Left renal pelvis (tissue), 4 donors: Measurements from ENCODE around the gene IL26. TPM values are rescaled to one million over a fixed set of nuclear protein-coding genes. Genes with fewer than 3 reads are reported as not detected.
A peak's percentile ranks its signal among the peaks of the same experiment; 100 is the strongest.

Experiments
- DNase-seq, 4 donors: peaks; one replicate each; pipeline ENCODE4 v3.0.0-alpha.2; 2013; ENCODE audit warnings: low read depth in 4 of 4, low spot score in 3 of 4
- polyA plus RNA-seq, 4 donors: library from polyadenylated mRNA; unstranded; fragments of 120-200 nt; gene quantifications; one replicate each; pipeline ENCODE4 v1.2.1, GENCODE V29; 2013; ENCODE audit not compliant: insufficient read length in 4 of 4

The IL26 gene, protein sequence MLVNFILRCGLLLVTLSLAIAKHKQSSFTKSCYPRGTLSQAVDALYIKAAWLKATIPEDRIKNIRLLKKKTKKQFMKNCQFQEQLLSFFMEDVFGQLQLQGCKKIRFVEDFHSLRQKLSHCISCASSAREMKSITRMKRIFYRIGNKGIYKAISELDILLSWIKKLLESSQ
- under 1 TPM in 1 of 4 donors, not detected in 3; 0.12 TPM for polyA plus RNA-seq

DNA sequence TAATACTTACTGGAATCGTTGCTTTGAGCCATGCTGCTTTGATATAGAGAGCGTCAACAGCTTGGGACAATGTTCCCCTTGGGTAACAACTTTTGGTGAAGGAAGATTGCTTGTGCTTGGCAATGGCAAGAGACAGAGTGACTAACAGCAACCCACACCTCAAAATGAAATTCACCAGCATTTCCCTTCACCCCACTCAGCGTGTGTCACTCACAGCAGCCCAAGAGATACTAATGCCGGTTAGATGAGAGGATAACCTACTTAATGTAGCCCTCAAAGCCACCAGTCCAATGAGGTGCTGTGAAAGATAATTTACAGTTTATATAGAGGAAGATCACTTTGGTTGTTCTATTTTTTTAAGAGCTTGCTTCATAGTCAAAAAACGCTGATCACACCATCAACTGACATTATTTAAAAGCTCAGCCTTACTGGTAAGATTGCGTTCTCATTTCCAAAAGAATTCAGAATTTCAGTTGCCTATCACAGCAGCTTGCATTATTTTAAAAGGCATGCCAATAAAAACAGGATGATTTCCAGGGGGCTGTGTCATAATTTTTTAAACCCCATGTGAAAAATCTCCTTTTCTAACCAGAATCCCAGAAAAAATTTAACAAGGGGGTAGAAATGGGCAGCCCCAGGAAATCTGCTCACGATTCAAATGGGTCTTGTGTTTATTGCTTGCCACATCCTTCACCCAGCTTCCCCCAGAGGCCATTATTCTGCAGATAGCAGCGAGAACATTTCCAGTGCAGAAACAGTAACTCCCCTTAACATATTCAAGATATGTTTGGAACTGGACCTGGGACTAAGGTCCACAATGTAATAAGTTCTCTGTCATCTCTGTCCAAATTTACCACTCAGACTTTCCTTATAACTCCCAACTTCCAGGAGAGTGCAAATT lies at the start of gene IL26:
Gene IL26, minus strand, starts transcription at position 235 of the 901 bp plus-strand sequence. Its CDS starts 54 bp downstream, at position 181.
- DNase-seq = no peak

GRCh38 chr12:68272732-68273131 lies 47.1 kb upstream of the IL26 start:
- DNase-seq = no peak

- DNase-seq = no peak
Observed at GRCh38 chr12:68271346-68271745, 45.7 kb upstream of the IL26 start.

DNA sequence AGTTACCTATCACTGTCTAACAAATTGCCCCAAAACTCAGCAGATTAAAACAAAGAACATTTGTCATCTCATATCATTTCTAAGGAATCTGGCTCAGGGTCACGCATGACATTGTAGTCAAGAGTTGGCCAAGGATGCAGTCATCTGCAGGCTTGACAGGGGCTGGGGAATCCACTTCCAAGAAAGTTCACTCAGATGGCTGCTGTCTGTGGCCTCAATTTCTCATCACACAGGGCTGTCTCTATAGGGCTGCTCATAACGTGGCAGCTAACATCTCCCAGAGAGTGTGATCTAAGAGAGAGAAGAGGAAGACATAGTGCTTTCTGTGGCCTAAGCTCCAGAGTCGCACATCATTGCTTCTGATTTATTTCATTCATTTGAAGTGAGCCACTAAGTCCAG lies 44.7 kb upstream of the IL26 start:
- DNase-seq = no peak

DNA sequence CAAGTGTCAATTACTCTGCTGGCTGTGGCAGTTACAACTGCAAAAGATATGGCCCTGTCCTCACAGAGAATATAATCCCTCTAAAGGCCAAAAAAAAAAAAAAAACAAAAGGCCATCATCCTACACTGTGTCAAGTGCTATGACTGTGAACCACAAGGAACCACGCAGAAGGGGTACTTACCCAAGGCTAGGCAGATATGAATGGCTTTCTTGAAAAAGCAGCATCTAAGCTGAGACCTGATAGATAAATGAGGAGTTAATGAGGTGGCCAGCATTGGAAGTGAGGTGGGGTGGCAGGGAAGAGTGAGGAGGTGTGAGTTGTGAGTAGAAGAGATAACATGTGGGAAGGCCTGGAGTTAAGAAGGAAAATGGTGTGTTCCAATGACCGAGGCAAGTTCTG lies 44.2 kb upstream of the IL26 start:
- no peak for DNase-seq

GRCh38 chr12:68268967-68269366 lies 43.4 kb upstream of the IL26 start:
- DNase-seq = no peak

DNA sequence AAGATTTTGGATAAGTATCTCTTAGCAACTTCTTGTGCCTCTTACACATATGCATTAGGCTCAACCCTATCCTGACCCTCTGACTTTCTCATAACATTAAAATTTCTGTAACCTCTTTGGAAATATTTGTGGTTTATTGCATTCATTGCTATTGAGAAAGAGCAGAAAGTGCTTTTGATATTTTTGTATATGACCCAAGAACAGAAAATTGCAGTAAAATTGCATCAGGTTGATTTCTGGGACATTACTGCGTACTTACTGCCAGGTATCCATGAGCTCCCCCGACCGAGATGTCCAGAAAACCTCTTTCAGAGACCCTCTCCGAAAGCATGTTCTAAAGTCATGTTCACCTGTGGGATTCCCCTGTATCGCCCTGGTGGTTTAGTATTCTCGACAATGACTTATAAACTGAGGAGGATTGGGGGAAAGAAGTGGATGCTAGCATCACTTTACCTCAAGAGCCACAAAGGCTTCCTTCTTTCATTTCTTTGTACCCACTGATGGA lies 42.3 kb upstream of the IL26 start:
- no peak for DNase-seq

- DNase-seq = no peak
Observed at GRCh38 chr12:68264857-68265256, 39.2 kb upstream of the IL26 start.

DNA sequence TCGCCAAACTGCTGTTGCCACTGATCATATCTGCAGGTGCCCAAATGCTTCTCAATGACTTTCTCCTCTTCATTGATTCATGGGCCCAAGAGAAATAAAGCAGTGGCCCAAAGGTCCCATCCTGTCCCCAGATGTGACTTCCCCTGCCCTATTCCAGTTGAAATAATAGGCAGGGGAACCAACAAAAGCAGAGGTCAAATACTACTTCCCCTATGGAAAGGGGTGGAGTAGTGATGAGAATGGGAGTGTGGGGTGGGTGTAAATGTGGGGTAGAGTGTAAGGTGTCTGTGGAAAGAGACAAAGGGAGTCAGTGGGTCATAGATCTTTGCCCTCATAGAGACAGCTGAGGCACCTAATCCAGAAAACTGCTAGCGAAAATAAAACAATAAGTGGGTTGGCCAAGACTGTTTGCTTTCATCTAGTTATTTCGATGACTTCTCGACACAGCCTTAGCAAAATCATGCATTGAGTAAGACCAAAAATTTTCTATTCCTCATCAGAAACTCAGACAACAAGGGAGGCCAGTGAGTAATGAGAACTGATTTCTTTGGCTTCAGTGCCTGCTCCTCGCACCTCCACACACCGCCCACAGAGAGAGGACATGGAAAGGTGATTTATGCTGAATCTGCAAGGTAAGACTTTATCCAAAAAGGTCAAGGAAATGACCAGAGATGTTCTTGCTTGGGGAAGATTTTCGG lies 38.7 kb upstream of the IL26 start:
- DNase-seq = no peak

DNA sequence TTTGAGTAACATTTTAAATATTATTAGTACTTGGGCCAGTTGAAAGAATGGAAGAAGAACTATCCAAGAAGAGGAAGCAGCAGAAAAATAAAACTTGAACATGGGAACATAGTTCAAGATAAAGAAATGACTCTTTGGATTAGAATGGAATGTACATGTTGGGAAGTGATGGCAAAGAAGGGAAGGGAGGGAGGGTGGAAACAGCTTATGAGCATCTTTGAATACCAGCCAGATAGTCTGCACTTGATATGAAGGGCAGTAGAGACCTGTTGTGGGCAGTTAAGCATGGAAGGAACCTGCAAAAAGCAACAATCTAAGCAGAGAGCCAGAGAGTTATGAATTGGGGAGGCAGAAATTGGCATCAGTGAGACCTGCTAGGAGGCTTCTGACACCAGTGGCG lies 37.8 kb upstream of the IL26 start:
- DNase-seq = no peak

- no peak for DNase-seq
Observed at GRCh38 chr12:68261896-68262295, 36.3 kb upstream of the IL26 start.

DNA sequence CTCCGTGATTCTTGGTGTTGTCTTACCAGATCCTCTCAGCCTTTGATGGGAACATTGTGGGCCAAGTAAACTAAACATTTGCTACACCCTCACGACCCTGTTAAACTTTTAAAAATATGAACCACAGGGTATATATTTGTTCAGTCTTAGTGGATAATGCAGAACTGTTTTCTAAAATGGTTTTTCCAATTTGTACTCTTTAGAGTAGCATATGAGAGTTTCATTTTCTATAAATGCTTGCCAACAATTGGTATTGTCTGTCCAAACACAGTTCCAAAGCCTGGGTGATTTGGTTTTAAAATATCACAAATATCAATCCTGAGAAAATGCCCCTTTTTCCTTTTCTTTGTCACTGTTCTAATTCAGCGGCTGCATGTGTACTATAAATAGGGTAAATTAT lies 34.5 kb upstream of the IL26 start:
- DNase-seq = no peak

DNA sequence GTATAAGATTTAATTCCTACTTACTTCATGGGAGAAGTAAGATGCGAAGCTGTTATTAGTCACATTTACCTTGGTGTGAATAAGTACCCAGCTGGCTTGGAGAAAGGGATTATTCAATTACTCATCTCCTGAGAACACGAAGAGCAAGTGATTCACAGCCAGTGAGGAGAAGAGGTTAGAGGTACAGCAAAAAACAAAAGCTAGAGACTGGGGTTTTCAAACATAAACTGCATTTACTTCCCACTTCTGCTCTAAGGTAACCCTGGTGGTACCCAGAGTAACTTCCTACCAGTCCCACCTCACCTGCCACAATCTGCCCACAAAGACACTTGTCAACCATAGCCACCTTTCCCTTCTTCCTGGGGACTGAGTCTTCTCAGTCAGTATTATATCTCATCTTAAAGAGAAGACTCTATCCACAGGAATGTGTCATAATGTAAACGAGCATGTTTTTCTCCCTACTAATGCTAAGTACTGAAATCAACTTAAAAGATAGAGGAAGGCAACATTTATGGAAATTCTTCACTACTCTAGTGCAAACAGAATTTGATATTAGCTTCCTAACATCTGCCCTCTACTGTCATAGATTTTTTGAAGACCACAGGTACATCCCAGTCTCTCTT lies 33.8 kb upstream of the IL26 start:
- DNase-seq = no peak

DNA sequence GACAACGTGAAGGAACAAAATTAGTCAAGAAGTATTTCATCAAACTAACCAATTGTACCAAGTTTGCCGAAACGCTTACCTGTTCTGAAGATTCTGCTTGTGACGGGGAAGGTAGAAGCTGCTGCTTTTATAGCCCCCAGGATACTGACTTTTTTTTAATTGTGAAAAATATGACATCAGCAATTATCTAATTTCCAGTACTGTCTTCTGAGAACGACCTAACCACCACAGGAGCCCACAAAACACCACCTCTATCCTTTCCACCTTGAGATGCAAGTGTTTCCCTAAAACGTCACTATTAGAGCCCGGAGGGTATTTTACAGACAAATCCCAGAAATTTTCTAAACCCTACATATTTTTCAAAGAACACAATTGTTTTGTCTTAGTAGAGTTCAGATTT lies 27.9 kb upstream of the IL26 start, which contains the start of gene IL22:
Gene IL22, minus strand, starts transcription at position 101 of the 400 bp plus-strand sequence. CDS start 156 bp downstream, outside the sequence.
- DNase-seq = no peak

DNA sequence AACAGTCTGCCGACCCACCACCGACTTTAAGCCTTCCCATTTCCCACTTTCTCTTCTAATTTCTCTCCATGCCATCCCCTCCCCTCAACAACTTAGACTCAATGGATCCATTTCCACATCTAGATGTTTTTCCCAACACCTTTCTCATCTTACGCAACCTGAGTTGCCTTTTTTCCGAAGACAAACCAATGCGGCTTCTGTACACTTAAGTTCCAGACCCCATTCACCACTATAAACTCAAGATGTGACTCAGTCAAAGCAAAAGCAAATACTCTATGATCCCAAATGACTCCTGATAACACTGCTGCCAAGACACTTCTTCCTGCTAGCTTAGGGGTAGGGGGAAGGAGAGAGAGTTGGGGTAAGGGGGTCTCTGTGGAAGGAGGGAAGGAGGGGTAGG lies 26.5 kb upstream of the IL26 start:
- no peak for DNase-seq

DNA sequence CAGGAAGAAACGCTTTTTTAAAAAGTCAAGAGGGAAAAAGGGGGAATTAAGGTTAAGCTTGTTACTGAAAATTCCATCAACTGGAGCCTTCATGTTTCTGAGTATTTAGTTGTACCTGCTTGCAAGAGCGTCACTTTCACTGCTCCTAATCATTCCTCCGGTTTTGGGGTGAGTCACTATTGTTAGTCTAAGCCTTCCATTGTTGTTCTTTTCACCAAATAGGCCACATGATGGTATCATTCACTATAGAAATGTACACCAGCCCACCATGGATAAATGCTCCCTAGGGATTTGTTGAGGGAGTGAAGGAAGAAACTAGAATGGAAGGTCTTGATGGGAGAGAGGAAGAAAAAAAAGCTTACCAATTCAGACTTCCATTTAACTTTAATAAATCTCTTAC lies 24.8 kb upstream of the IL26 start:
- no peak for DNase-seq

- DNase-seq = no peak
Observed at GRCh38 chr12:68247785-68248184, 22.2 kb upstream of the IL26 start.

GRCh38 chr12:68246350-68246749 lies 20.7 kb upstream of the IL26 start:
- no peak for DNase-seq

DNA sequence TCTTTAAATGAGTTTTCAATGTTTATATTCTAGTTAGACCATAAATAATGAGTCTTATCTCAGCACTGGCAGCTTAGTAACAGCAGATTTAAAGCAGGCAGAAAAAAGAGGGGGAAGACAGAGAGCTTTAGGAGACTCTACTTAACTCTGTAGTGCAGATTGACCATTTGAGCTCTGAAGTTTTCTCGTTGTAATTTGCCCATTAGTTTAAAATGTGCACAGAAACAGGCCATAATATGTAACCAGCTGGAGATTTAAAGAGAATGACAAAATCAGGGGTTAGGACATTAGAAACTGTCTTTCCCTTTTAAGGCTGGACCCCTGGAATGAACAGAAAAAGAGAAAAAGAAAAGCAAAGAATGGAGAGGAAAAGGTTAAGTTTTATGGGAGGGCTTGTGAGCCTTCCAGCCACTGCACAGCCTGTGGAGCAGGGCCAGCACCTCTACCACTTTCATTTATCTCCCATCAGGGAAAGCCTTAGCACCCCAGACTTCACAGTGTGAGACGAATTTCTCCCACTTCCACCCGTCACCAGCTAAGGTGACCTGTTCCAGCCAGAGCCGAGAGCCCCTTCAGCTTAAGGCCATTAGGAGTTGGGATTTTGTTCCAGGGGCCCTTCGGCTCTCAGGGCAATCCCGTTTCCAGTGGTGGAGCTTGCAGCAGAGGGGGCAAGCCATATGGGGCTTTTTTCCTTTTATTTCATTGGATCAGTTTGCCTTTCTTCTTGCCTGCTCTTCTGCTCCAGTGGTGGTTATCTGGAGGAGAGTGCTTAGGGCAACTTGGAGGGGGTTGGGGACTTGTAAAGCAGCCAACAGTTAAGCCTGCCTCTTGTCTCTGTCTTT lies 19.8 kb upstream of the IL26 start:
- peak in 3 of 4 donors; percentile 29 to 38 (median 35) for DNase-seq

- DNase-seq = no peak
Observed at GRCh38 chr12:68242777-68243176, 17.2 kb upstream of the IL26 start.
